ENCODE results near the gene SCO1.

The SCO1 gene

GRCh38 chr17:10697092-10698081, at the start of gene SCO1, which contains the start of gene ADPRM:
SCO1 (minus strand) TSS chr17:10697533; CDS start chr17:10697507, 26 bp downstream.
ADPRM (plus strand) TSS chr17:10697594; CDS start chr17:10704927, 7,333 bp downstream.
- no peaks in the 10 kb centered on the region for H3K27me3 Mint-ChIP-seq

GRCh38 chr17:10745231-10745630, 47.9 kb upstream of the SCO1 start:
- no peak for ATAC-seq (ENCODE audit: low read depth)
- peaks cover 1% of the 10 kb centered on the region for H3K36me3 Mint-ChIP-seq

More at GRCh38 chr17:10697092-10698081, at the start of gene SCO1, which contains the start of gene ADPRM:
- peak; percentile 94 for ATAC-seq (ENCODE audit: low read depth)
- Mint-ChIP-seq H3K4me3 (peak within 1 kb of the TSS; percentile 97), H3K36me3 (peaks cover 14% of the 10 kb centered on the region), H3K9me3 (no peaks in the 10 kb centered on the region), H3K4me1 (peaks cover 22% of the 10 kb centered on the region), H3K27ac (peak within 1 kb of the TSS; percentile 98)
- peak; percentile 83 to 84 for DNase-seq (ENCODE audit: low spot score in 2 of 2)

GRCh38 chr17:10744501-10745000, 47.2 kb upstream of the SCO1 start:
- Mint-ChIP-seq H3K36me3 (peaks cover 1% of the 10 kb centered on the region), H3K4me1 (peaks cover 3% of the 10 kb centered on the region), H3K27me3 (peaks cover 21% of the 10 kb centered on the region), H3K4me3 (no peak overlapping the region), H3K27ac (no peak overlapping the region), H3K9me3 (no peaks in the 10 kb centered on the region)
- no peak for ATAC-seq (ENCODE audit: low read depth)
- DNase-seq (ENCODE audit: low spot score in 2 of 2): no peak

More at GRCh38 chr17:10745231-10745630, 47.9 kb upstream of the SCO1 start:
- peaks cover 2% of the 10 kb centered on the region for H3K4me1 Mint-ChIP-seq
- DNase-seq (ENCODE audit: low spot score in 2 of 2): no peak
- H3K9me3 Mint-ChIP-seq: no peaks in the 10 kb centered on the region
- H3K4me3 Mint-ChIP-seq: no peak overlapping the region
- peaks cover 19% of the 10 kb centered on the region for H3K27me3 Mint-ChIP-seq
- H3K27ac Mint-ChIP-seq: no peak overlapping the region

GRCh38 chr17:10743316-10744009, 46.1 kb upstream of the SCO1 start:
- H3K4me3 Mint-ChIP-seq: no peak overlapping the region
- H3K36me3 Mint-ChIP-seq: peaks cover 1% of the 10 kb centered on the region
- no peaks in the 10 kb centered on the region for H3K9me3 Mint-ChIP-seq
- DNase-seq (ENCODE audit: low spot score in 2 of 2): no peak
- H3K27me3 Mint-ChIP-seq: peaks cover 22% of the 10 kb centered on the region
- H3K27ac Mint-ChIP-seq: peak overlapping the region; percentile 15
- ATAC-seq (ENCODE audit: low read depth): no peak
- peaks cover 6% of the 10 kb centered on the region for H3K4me1 Mint-ChIP-seq

GRCh38 chr17:10742431-10742830, 45.1 kb upstream of the SCO1 start:
- no peak for DNase-seq (ENCODE audit: low spot score in 2 of 2)
- Mint-ChIP-seq H3K9me3 (no peaks in the 10 kb centered on the region), H3K27ac (no peak overlapping the region), H3K36me3 (peaks cover 1% of the 10 kb centered on the region), H3K4me3 (no peak overlapping the region), H3K27me3 (peaks cover 20% of the 10 kb centered on the region), H3K4me1 (peaks cover 6% of the 10 kb centered on the region)
- ATAC-seq (ENCODE audit: low read depth): no peak

GRCh38 chr17:10741416-10742135, 44.2 kb upstream of the SCO1 start:
- H3K9me3 Mint-ChIP-seq: no peaks in the 10 kb centered on the region
- peaks cover 1% of the 10 kb centered on the region for H3K36me3 Mint-ChIP-seq
- ATAC-seq (ENCODE audit: low read depth) (no peak), DNase-seq (ENCODE audit: low spot score in 2 of 2) (no peak)
- no peak overlapping the region for H3K27ac Mint-ChIP-seq
- H3K4me3 Mint-ChIP-seq: no peak overlapping the region
- H3K27me3 Mint-ChIP-seq: peaks cover 19% of the 10 kb centered on the region
- peaks cover 9% of the 10 kb centered on the region for H3K4me1 Mint-ChIP-seq

- H3K4me1 Mint-ChIP-seq: peaks cover 7% of the 10 kb centered on the region
- no peak overlapping the region for H3K4me3 Mint-ChIP-seq
- no peaks in the 10 kb centered on the region for H3K9me3 Mint-ChIP-seq
- DNase-seq (ENCODE audit: low spot score in 2 of 2) (no peak), ATAC-seq (ENCODE audit: low read depth) (no peak)
- peaks cover 21% of the 10 kb centered on the region for H3K27me3 Mint-ChIP-seq
- no peaks in the 10 kb centered on the region for H3K36me3 Mint-ChIP-seq
- H3K27ac Mint-ChIP-seq: peak overlapping the region; percentile 2
Observed at GRCh38 chr17:10739386-10739785, 42.1 kb upstream of the SCO1 start.

GRCh38 chr17:10738521-10739258, 41.4 kb upstream of the SCO1 start:
- DNase-seq (ENCODE audit: low spot score in 2 of 2): no peak
- no peak overlapping the region for H3K4me3 Mint-ChIP-seq
- H3K27me3 Mint-ChIP-seq: peaks cover 22% of the 10 kb centered on the region
- no peaks in the 10 kb centered on the region for H3K9me3 Mint-ChIP-seq
- no peaks in the 10 kb centered on the region for H3K36me3 Mint-ChIP-seq
- peaks cover 7% of the 10 kb centered on the region for H3K4me1 Mint-ChIP-seq
- ATAC-seq (ENCODE audit: low read depth): no peak
- no peak overlapping the region for H3K27ac Mint-ChIP-seq

- Mint-ChIP-seq H3K4me3 (no peak overlapping the region), H3K4me1 (peaks cover 7% of the 10 kb centered on the region), H3K36me3 (no peaks in the 10 kb centered on the region), H3K27me3 (peaks cover 25% of the 10 kb centered on the region), H3K9me3 (no peaks in the 10 kb centered on the region), H3K27ac (no peak overlapping the region)
- ATAC-seq (ENCODE audit: low read depth): no peak
- DNase-seq (ENCODE audit: low spot score in 2 of 2): no peak
Observed at GRCh38 chr17:10737736-10738135, 40.4 kb upstream of the SCO1 start.

GRCh38 chr17:10737168-10737622, 39.9 kb upstream of the SCO1 start:
- H3K4me3 Mint-ChIP-seq: no peak overlapping the region
- H3K4me1 Mint-ChIP-seq: peaks cover 7% of the 10 kb centered on the region
- DNase-seq (ENCODE audit: low spot score in 2 of 2) (no peak), ATAC-seq (ENCODE audit: low read depth) (no peak)
- no peaks in the 10 kb centered on the region for H3K9me3 Mint-ChIP-seq
- H3K36me3 Mint-ChIP-seq: no peaks in the 10 kb centered on the region
- no peak overlapping the region for H3K27ac Mint-ChIP-seq
- H3K27me3 Mint-ChIP-seq: peaks cover 22% of the 10 kb centered on the region

GRCh38 chr17:10735821-10736220, 38.5 kb upstream of the SCO1 start:
- Mint-ChIP-seq H3K4me1 (peaks cover 9% of the 10 kb centered on the region), H3K27ac (no peak overlapping the region), H3K36me3 (no peaks in the 10 kb centered on the region), H3K9me3 (no peaks in the 10 kb centered on the region), H3K27me3 (peaks cover 20% of the 10 kb centered on the region), H3K4me3 (no peak overlapping the region)
- ATAC-seq (ENCODE audit: low read depth) (no peak), DNase-seq (ENCODE audit: low spot score in 2 of 2) (no peak)

GRCh38 chr17:10735251-10735650, 37.9 kb upstream of the SCO1 start:
- ATAC-seq (ENCODE audit: low read depth) (no peak), DNase-seq (ENCODE audit: low spot score in 2 of 2) (no peak)
- no peaks in the 10 kb centered on the region for H3K36me3 Mint-ChIP-seq
- no peak overlapping the region for H3K4me3 Mint-ChIP-seq
- peaks cover 16% of the 10 kb centered on the region for H3K27me3 Mint-ChIP-seq
- no peak overlapping the region for H3K27ac Mint-ChIP-seq
- no peaks in the 10 kb centered on the region for H3K9me3 Mint-ChIP-seq
- peaks cover 10% of the 10 kb centered on the region for H3K4me1 Mint-ChIP-seq

- DNase-seq (ENCODE audit: low spot score in 2 of 2): no peak
- no peak overlapping the region for H3K27ac Mint-ChIP-seq
- no peaks in the 10 kb centered on the region for H3K9me3 Mint-ChIP-seq
- H3K4me1 Mint-ChIP-seq: peaks cover 9% of the 10 kb centered on the region
- H3K36me3 Mint-ChIP-seq: no peaks in the 10 kb centered on the region
- H3K4me3 Mint-ChIP-seq: no peak overlapping the region
- H3K27me3 Mint-ChIP-seq: peaks cover 9% of the 10 kb centered on the region
- no peak for ATAC-seq (ENCODE audit: low read depth)
Observed at GRCh38 chr17:10733666-10734065, 36.3 kb upstream of the SCO1 start.
